ENCODE data around the gene LIMS2. TPM values are rescaled to one million over a fixed set of nuclear protein-coding genes. Genes with fewer than 3 reads are reported as not detected.

The LIMS2 gene, protein sequence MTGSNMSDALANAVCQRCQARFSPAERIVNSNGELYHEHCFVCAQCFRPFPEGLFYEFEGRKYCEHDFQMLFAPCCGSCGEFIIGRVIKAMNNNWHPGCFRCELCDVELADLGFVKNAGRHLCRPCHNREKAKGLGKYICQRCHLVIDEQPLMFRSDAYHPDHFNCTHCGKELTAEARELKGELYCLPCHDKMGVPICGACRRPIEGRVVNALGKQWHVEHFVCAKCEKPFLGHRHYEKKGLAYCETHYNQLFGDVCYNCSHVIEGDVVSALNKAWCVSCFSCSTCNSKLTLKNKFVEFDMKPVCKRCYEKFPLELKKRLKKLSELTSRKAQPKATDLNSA
- 100 to 1,000 TPM in 2 of 4 donors, 10 to 100 TPM in 2; 34.5 to 198 (median 91.3) TPM for total RNA-seq

- WGBS, 2 donors (ENCODE audit: low coverage in 1 of 2), result 7% methylated on average over 34 of the region's 56 CpGs; no CpG with 5 or more reads in 1 of the 2 donors
- in situ Hi-C loops (cut with MboI; ENCODE audit: low pct_ligation_motif_present in 1 of 4, low pct_unique_long_range_greater_than_20kb in 1 of 4, low sequenced_read_pairs in 3 of 4), result no loop called here
- Histone ChIP-seq H3K9me3 (no peaks in the 10 kb centered on the region), H3K27me3 (peaks cover 52% of the 10 kb centered on the region), H3K4me3 (peak within 1 kb of the TSS; percentile 42 to 77 (median 69)), H3K36me3 (no peaks in the 10 kb centered on the region), H3K4me1 (peaks cover 5 to 25% (median 16%) of the 10 kb centered on the region in 4 donors), H3K27ac (peak within 1 kb of the TSS; percentile 84 to 95 (median 86))
- no peak for DNase-seq
- intact Hi-C loops (cut with DNase I; ENCODE audit: low total_unique reads), result loop anchor here (2.0 kb wide), 1 partner anchor 21 kb away; no protein-coding TSS in a partner anchor
- TF ChIP-seq POLR2AphosphoS5 (IDR thresholded peaks at IDR 0.05) (peak in 1 of 3 donors; percentile 33), EP300 (IDR thresholded peaks at IDR 0.05; ENCODE audit: low read depth) (no peak), POLR2A (IDR thresholded peaks at IDR 0.05) (no peak)
- TF ChIP-seq, protein P1, sequence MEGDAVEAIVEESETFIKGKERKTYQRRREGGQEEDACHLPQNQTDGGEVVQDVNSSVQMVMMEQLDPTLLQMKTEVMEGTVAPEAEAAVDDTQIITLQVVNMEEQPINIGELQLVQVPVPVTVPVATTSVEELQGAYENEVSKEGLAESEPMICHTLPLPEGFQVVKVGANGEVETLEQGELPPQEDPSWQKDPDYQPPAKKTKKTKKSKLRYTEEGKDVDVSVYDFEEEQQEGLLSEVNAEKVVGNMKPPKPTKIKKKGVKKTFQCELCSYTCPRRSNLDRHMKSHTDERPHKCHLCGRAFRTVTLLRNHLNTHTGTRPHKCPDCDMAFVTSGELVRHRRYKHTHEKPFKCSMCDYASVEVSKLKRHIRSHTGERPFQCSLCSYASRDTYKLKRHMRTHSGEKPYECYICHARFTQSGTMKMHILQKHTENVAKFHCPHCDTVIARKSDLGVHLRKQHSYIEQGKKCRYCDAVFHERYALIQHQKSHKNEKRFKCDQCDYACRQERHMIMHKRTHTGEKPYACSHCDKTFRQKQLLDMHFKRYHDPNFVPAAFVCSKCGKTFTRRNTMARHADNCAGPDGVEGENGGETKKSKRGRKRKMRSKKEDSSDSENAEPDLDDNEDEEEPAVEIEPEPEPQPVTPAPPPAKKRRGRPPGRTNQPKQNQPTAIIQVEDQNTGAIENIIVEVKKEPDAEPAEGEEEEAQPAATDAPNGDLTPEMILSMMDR (IDR thresholded peaks at IDR 0.05), result peak in 1 of 5 experiments; percentile 8
These were observed at the start of gene LIMS2 for GRCh38 chr2:127675331-127676261. Gene LIMS2 (minus strand): TSS chr2:127675530. CDS start chr2:127675024, 506 bp downstream.

DNA sequence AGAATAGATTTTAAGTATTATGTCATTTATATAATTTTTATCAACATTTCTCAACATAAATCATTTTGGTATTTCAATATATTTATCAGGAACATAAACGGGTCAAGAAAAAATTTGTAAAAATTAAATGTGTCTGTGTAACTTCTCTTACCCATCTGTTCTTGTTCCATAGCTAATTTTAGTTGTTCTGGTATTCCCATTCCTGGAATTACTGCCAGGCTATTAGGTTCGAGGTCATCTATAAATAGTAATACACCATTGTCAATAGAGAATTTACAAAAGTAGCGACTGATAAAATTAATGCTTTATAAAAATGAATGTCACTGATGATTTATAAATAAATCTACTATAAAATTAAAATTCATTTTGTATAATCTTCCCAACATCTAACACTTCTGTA lies 47.5 kb upstream of the LIMS2 start:
- in situ Hi-C loops (cut with MboI; ENCODE audit: low pct_ligation_motif_present in 1 of 4, low pct_unique_long_range_greater_than_20kb in 1 of 4, low sequenced_read_pairs in 3 of 4) (no loop called here), intact Hi-C loops (cut with DNase I; ENCODE audit: low total_unique reads) (no loop called here)
- H3K27ac ChIP-seq, result no peak overlapping the region
- H3K9me3 ChIP-seq, result no peaks in the 10 kb centered on the region
- DNase-seq, result no peak
- 84 to 91% methylated on average over 3 of the region's 3 CpGs for WGBS, 2 donors (ENCODE audit: low coverage in 1 of 2)
- H3K4me3 ChIP-seq, result no peak overlapping the region
- H3K4me1 ChIP-seq, result no peaks in the 10 kb centered on the region
- peaks cover 0 to 41% (median 20%) of the 10 kb centered on the region in 4 donors for H3K36me3 ChIP-seq
- no peak for TF ChIP-seq POLR2A (IDR thresholded peaks at IDR 0.05)
- no peak for TF ChIP-seq EP300 (IDR thresholded peaks at IDR 0.05; ENCODE audit: low read depth)
- TF ChIP-seq, protein P1 (IDR thresholded peaks at IDR 0.05), result no peak
- TF ChIP-seq POLR2AphosphoS5 (IDR thresholded peaks at IDR 0.05), result no peak
- no peaks in the 10 kb centered on the region for H3K27me3 ChIP-seq

DNA sequence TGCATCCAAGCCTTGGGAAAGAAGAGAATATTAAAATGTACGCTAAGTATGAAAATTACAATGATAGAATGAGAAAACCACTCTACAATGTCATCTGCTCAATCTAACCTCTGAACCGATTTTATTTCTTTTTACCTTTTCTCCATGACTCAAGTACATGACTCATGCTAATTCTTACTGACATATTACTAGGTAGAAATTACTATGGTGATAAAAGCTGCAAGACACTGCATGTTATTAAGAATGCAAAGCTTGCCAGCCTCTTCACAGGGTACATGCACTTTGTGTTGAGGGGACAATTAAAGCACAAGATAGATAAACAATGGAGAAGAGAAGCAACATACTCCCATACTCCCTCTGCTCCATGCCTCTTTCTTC lies 46.6 kb upstream of the LIMS2 start:
- Histone ChIP-seq H3K27ac (no peak overlapping the region), H3K4me3 (no peak overlapping the region), H3K9me3 (no peaks in the 10 kb centered on the region), H3K36me3 (peaks cover 0 to 41% (median 20%) of the 10 kb centered on the region in 4 donors), H3K27me3 (no peaks in the 10 kb centered on the region), H3K4me1 (no peaks in the 10 kb centered on the region)
- intact Hi-C loops (cut with DNase I; ENCODE audit: low total_unique reads) (loop anchor here (1.0 kb wide), 1 partner anchor 28 kb away; no protein-coding TSS in a partner anchor), in situ Hi-C loops (cut with MboI; ENCODE audit: low pct_ligation_motif_present in 1 of 4, low pct_unique_long_range_greater_than_20kb in 1 of 4, low sequenced_read_pairs in 3 of 4) (no loop called here)
- no peak for DNase-seq
- TF ChIP-seq POLR2AphosphoS5 (IDR thresholded peaks at IDR 0.05), result no peak
- TF ChIP-seq, protein P1 (IDR thresholded peaks at IDR 0.05), result no peak
- TF ChIP-seq EP300 (IDR thresholded peaks at IDR 0.05; ENCODE audit: low read depth), result no peak
- no peak for TF ChIP-seq POLR2A (IDR thresholded peaks at IDR 0.05)
- 82 to 93% methylated on average over 2 of the region's 2 CpGs for WGBS, 2 donors (ENCODE audit: low coverage in 1 of 2)

All from transverse colon (tissue), 4 donors.